Smooth muscle cell of the brain vasculature (primary cell): ENCODE results near the gene TMEM38B.
"Not testable (repeated sequence)": the region's sequence is repeated elsewhere in the genome, so short reads cannot be mapped to it uniquely, and the experiment has no call there.

ENCODE experiments used
- DNase-seq: peaks from one replicate; pipeline ENCODE4 v3.0.0-alpha.2; 2012; ENCODE audit warnings: low read depth, low spot score

TMEM38B gene

GRCh38 chr9:105722099-105722498 is 27.8 kb downstream of the TMEM38B start:
- DNase-seq = no peak

DNA sequence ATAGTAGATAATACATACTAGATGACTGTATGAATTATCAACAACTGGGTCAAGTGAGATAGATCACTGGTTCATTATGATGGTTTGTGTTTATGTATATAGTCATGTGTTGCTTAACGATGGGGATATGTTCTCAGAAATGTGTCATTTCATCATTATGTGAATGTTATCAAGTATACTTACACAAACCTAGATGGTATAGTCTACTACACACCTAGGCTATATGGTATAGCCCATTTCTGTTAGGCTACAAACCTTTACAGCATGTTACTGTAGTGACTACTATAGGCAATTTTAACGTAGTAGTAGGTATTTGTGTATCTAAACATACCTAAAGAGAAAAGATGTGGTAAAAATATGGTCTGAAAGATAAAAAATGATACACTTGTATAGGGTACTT is 31.0 kb downstream of the TMEM38B start:
- DNase-seq = no peak

DNA sequence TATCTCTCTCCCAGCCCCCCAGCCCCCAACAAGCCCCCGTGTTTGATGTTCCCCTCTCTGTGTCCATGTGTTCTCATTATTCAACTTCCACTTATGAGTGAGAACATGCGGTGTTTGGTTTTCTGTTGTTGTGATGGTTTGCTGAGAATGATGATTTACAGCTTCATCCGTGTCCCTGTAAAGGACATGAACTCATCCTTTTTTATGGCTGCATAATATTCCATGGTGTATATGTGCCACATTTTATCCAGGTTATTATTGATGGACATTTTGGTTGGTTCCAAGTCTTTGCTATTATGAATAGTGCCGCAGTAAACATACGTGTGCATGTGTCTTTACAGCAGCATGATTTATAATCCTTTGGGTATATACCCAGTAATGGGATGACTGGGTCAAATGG is 33.9 kb downstream of the TMEM38B start:
- DNase-seq = not testable (repeated sequence)

DNA sequence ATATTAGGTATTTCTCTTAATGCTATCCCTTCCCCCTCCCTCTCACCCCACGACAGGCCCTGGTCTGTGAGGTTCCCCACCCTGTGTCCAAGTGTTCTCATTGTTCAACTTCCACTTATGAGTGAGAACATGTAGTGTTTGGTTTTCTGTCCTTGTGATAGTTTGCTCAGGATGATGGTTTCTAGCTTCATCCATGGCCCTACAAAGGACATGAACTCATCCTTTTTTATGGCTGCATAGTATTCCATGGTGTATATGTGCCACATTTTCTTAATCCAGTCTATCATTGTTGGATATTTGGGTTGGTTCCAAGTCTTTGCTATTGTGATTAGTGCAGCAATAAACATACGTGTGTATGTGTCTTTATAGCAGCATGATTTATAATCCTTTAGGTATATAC is 37.1 kb downstream of the TMEM38B start:
- DNase-seq = not testable (repeated sequence)

- DNase-seq = no peak
Measured at GRCh38 chr9:105735366-105735765, 41.0 kb downstream of the TMEM38B start.

GRCh38 chr9:105737205-105737604 is 42.9 kb downstream of the TMEM38B start:
- DNase-seq = no peak

DNA sequence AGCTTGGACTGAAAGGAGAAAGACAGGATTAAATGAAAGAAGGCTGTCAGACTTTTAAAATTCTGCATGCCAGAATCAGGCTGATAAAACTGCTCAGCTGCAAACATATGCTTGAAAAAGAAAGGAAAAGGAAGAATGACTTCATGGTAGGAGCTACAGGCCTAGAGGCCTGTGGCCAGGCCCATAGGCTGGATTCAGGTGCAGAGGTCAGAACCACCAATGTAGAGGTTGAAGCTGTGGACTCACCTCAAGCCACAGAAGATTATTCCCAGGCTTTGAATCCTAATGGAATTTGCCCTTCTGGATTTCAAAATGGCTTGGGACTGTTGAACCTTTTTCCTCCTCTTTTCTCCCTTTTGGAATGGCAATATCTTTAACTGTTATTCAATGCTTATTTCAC is 47.7 kb downstream of the TMEM38B start:
- no peak for DNase-seq

GRCh38 chr9:105747325-105747724 is 53.0 kb downstream of the TMEM38B start:
- not testable (repeated sequence) for DNase-seq

GRCh38 chr9:105751761-105752160 is 57.4 kb downstream of the TMEM38B start:
- no peak for DNase-seq

GRCh38 chr9:105757496-105758251 is 63.3 kb downstream of the TMEM38B start:
- no peak for DNase-seq

GRCh38 chr9:105760053-105760452 is 65.7 kb downstream of the TMEM38B start:
- no peak for DNase-seq

DNA sequence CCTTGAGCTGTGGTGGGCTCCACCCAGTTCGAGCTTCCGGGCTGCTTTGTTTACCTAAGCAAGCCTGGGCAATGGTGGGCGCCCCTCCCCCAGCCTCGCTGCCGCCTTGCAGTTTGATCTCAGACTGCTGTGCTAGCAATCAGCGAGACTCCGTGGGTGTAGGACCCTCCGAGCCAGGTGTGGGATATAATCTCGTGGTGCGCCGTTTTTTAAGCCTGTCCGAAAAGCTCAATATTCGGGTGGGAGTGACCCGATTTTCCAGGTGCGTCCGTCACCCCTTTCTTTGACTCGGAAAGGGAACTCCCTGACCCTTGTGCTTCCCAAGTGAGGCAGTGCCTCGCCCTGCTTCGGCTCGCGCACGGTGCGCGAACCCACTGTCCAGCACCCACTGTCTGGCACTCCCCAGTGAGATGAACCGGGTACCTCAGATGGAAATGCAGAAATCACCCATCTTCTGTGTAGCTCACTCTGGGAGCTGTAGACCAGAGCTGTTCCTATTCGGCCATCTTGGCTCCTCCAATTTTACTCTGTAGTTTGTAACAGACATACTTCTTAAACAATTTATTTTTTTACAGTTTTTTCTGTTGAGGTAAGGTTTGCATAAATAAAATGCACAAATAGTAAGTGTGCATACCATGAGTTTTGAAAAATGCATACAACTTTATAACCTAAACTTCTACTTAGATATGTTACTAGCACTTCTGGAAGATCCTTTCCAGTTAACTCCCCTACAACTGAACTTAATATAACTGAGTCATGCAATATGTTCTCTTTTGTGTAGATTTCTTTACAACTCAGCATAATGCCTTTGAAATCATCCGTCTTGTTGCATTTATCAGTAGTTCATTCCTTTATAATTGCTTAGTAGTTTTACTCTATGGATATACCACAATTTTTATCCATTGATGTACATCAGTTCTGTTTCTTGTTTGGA is 88.5 kb downstream of the TMEM38B start:
- DNase-seq = not testable (repeated sequence)

DNA sequence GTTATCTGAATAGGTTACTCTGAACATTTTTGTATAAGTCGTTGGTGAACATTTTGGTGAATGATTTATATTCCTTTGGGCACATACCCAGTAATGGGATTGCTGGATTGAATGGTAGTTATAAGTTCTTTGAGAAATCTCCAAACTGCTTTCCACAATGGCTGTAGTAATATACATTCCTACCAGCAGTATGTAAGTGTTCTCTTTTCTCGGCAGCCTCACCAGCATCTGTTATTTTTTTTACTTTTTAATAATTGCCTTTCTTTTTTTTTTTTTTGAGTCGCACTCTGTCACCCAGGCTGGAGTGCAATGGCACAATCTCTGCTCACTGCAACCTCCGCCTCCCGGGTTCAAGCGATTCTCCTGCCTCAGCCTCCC is 89.1 kb downstream of the TMEM38B start:
- DNase-seq = not testable (repeated sequence)

- not testable (repeated sequence) for DNase-seq
Measured at GRCh38 chr9:105786796-105787195, 92.5 kb downstream of the TMEM38B start.

DNA sequence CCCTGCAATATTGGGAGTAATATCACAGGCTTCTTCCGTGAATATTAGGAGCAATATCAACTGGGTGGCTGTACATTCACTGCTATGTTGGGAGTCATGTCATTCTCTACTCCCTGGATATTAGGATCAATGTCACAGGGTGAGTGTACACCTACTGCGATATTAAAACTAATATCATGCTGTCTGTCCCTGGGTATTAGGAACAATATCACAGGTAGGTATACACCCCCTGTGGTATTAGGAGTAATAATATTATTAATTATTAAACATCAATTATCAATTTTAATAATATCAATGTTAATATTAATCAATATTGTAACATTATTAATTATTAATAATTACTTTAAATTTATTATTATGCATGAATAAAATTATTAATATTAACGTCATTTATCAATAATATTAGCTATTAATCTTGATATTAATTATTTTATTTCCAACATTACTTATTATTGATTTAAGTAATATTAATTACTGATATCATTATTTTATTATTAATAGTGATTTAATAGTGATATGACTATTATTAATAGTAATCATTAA is 121.9 kb downstream of the TMEM38B start:
- no peak for DNase-seq

DNA sequence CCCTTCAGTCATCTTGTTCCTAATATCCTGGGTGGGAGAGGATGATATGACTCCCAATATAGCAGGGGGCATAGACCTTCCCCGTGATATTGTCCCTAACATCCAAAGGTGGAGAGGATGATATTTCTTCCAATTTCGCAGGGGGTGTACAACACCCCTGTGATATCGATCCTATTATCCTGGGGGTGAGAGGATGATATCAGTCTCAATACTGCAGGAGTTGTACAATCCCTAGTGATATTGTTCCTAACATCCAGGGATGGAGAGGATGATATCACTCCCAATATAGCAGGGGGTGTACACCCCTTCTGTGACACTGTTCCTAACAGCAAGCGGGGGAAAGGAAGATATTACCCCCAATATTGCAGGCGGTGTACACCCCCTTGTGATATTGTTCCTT is 122.6 kb downstream of the TMEM38B start:
- no peak for DNase-seq

DNA sequence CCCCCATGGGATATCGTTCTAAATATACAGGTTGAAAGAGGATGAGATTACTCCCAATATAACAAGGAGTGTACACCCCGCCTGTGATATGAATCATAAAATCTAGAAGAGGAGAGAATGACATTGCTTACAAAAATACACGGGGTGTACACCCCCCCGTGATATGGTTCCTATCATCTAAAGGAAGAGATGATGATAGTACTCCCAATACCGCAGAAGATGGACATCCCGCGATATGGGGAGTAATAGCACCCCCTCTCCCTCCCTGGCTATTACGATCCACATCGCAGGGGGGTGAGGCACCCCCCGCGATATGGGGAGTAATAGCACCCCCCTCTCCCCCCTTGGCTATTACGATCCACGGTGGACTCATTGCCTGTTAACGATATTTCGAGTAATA is 124.6 kb downstream of the TMEM38B start:
- no peak for DNase-seq

DNA sequence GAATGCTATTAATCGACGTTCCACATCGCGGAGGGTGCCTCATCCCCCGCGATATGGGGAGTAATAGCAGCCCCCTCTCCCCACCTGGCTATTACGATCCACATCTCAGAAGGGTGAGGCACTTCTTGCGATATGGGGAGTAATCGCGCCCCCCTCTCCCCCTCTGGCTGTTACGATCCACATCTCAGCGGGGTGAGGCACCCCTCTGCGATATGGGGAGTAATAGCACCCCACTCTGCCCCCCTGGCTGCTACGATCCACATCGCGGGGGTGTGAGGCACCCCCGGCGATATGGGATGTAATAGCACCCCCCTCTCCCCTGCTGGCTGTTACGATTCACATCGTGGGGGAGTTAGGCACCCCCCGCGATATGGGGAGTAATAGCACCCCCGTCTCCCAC is 128.5 kb downstream of the TMEM38B start:
- DNase-seq = no peak
